ENCODE results near the gene CFAP97D2.
"Not testable (repeated sequence)": the region's sequence is repeated elsewhere in the genome, so short reads cannot be mapped to it uniquely, and the experiment has no call there.

The CFAP97D2 gene

GRCh38 chr13:114179087-114179658 is at the start of gene CFAP97D2:
TSS of gene CFAP97D2 (plus strand) at chr13:114179257. CDS start at chr13:114179331, 74 bp downstream.
- DNase-seq, result no peak

GRCh38 chr13:114129649-114130062 is 49.4 kb upstream of the CFAP97D2 start:
- DNase-seq, result no peak

GRCh38 chr13:114130131-114130836 is 48.8 kb upstream of the CFAP97D2 start:
- DNase-seq, result no peak

GRCh38 chr13:114130837-114131582 is 48.0 kb upstream of the CFAP97D2 start:
- peak; percentile 97 for DNase-seq

GRCh38 chr13:114131583-114132418 is 47.3 kb upstream of the CFAP97D2 start:
- DNase-seq, result peak; percentile 40

GRCh38 chr13:114132419-114133121 is 46.5 kb upstream of the CFAP97D2 start, which contains the start of gene RASA3:
TSS of gene RASA3 (minus strand) at chr13:114132623. CDS start at chr13:114132489, 134 bp downstream.
- DNase-seq, result peak; percentile 84

GRCh38 chr13:114133126-114133525 is 45.9 kb upstream of the CFAP97D2 start:
- not testable (repeated sequence) for DNase-seq

GRCh38 chr13:114133552-114133951 is 45.5 kb upstream of the CFAP97D2 start:
- DNase-seq, result not testable (repeated sequence)

GRCh38 chr13:114134111-114134943 is 44.7 kb upstream of the CFAP97D2 start:
- no peak for DNase-seq

GRCh38 chr13:114134944-114135610 is 44.0 kb upstream of the CFAP97D2 start:
- DNase-seq, result no peak

GRCh38 chr13:114135731-114136171 is 43.3 kb upstream of the CFAP97D2 start:
- no peak for DNase-seq

GRCh38 chr13:114136576-114136975 is 42.5 kb upstream of the CFAP97D2 start:
- DNase-seq, result no peak

GRCh38 chr13:114140131-114140905 is 38.7 kb upstream of the CFAP97D2 start:
- DNase-seq, result no peak

- no peak for DNase-seq
Measured at GRCh38 chr13:114140906-114141250, 38.2 kb upstream of the CFAP97D2 start.

GRCh38 chr13:114141261-114141996 is 37.6 kb upstream of the CFAP97D2 start:
- DNase-seq, result no peak

GRCh38 chr13:114142137-114142550 is 36.9 kb upstream of the CFAP97D2 start:
- DNase-seq, result no peak

- no peak for DNase-seq
Measured at GRCh38 chr13:114142640-114143490, 36.2 kb upstream of the CFAP97D2 start.
